ENCODE measurements around the gene GRK5. TPM values are rescaled to one million over a fixed set of nuclear protein-coding genes. Genes with fewer than 3 reads are reported as not detected.

Gene GRK5
- total and polyA plus RNA-seq, 7 donors: 7.9 to 32.4 (median 19.8) TPM

DNA sequence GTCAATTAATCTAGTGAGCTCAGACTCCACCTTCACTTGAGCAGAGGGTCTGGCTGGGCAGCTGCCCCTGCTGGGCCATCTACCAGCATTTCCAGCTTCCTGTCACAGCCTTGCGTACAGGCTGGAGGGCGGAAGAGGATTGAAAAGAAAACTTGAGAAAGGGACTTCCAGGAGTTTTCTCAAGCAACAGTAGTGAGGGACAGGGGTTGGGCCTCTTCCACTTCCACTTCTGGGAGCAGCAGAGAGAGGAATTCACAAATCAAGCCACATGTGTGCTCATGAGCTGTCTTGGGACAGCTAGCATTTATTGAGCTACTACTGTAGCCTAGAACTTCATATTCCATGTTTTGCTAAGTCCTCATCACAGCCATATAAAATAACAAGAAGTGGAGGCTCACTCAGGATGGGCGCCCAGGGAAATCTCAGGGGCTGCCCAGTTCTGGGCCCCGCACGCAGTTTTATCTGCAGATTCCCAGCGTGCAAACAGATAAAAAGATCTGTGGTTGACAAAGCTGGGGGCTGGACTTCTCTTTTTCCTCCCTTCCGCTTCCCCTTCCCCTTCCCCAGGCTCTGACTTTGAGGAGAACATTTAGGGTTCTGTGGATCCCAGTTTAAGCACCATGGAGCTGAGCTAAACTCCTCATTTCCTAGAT lies 199.4 kb downstream of the GRK5 start:
- intact Hi-C loops (cut with DNase I): no loop called here
- no peaks in the 10 kb centered on the region for H3K36me3 ChIP-seq
- H3K27ac ChIP-seq: peak overlapping the region; percentile 7 to 66 (median 48)
- peaks cover 0 to 13% (median 0%) of the 10 kb centered on the region in 4 donors for H3K4me1 ChIP-seq
- 87 to 88% methylated on average over 7 of the region's 7 CpGs for WGBS, 2 donors
- H3K4me3 ChIP-seq: no peak overlapping the region
- no peaks in the 10 kb centered on the region for H3K27me3 ChIP-seq
- DNase-seq: no peak
- TF ChIP-seq, protein P1, sequence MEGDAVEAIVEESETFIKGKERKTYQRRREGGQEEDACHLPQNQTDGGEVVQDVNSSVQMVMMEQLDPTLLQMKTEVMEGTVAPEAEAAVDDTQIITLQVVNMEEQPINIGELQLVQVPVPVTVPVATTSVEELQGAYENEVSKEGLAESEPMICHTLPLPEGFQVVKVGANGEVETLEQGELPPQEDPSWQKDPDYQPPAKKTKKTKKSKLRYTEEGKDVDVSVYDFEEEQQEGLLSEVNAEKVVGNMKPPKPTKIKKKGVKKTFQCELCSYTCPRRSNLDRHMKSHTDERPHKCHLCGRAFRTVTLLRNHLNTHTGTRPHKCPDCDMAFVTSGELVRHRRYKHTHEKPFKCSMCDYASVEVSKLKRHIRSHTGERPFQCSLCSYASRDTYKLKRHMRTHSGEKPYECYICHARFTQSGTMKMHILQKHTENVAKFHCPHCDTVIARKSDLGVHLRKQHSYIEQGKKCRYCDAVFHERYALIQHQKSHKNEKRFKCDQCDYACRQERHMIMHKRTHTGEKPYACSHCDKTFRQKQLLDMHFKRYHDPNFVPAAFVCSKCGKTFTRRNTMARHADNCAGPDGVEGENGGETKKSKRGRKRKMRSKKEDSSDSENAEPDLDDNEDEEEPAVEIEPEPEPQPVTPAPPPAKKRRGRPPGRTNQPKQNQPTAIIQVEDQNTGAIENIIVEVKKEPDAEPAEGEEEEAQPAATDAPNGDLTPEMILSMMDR (IDR thresholded peaks at IDR 0.05): no peak
- TF ChIP-seq POLR2AphosphoS5 (IDR thresholded peaks at IDR 0.05): no peak
- TF ChIP-seq POLR2A (IDR thresholded peaks at IDR 0.05): no peak
- no peak for TF ChIP-seq EP300 (IDR thresholded peaks at IDR 0.05)
- H3K9me3 ChIP-seq: no peaks in the 10 kb centered on the region

DNA sequence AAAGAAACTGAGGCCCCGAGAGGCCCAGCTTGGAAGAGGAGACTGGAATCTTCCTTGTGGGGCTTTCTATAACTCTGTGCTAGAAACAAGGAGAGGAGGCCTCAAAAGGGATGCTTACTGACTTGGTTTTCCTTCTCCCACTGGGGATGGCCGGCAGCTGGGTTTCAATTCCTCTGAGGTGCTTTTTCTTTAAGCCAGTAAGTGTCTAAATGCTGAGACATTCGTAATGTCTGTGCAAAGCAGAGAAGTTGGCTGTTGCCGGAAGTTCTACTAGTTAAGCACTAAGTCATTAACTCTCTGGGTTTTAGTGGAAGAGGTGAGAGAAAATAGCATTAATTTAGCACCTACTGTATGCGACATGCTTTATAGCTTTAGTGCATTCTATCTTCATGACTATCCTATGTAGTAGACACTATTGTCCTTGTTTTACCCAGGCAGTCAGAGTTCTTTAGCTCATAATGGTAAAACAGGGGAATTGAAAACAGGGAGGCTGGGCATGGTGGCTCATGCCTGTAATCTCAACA lies 199.9 kb downstream of the GRK5 start:
- TF ChIP-seq, protein P1 (IDR thresholded peaks at IDR 0.05): no peak
- TF ChIP-seq POLR2A (IDR thresholded peaks at IDR 0.05) (no peak), POLR2AphosphoS5 (IDR thresholded peaks at IDR 0.05) (no peak), EP300 (IDR thresholded peaks at IDR 0.05) (no peak)
- 74 to 82% methylated on average over 5 of the region's 5 CpGs for WGBS, 2 donors
- no peaks in the 10 kb centered on the region for H3K27me3 ChIP-seq
- no peak overlapping the region for H3K4me3 ChIP-seq
- DNase-seq: no peak
- peak overlapping the region; percentile 27 to 66 (median 48) for H3K27ac ChIP-seq
- no peaks in the 10 kb centered on the region for H3K9me3 ChIP-seq
- H3K36me3 ChIP-seq: no peaks in the 10 kb centered on the region
- intact Hi-C loops (cut with DNase I): no loop called here
- H3K4me1 ChIP-seq: peaks cover 0 to 13% (median 5%) of the 10 kb centered on the region in 4 donors

DNA sequence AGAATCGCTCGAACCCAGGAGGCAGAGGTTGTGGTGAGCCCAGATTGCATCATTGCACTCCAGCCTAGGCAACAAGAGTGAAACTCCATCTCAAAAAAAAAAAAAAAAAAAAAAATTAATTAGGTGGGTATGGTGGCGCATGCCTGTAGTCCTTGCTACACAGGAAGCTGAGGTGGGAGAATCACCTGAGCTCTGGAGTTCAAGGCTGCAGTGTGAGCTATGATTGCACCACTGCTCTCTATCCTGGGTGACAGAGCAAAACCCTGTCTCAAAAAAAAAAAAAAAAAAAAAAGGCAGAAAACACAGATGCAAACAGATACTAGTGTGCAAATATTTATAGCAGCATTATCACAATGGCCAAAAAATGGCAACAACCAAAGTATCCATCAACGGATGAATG lies 200.7 kb downstream of the GRK5 start:
- Histone ChIP-seq H3K9me3 (no peaks in the 10 kb centered on the region), H3K27ac (peak overlapping the region in 3 of 4 donors; percentile 17 to 77 (median 74)), H3K4me3 (no peak overlapping the region), H3K4me1 (peaks cover 0 to 20% (median 13%) of the 10 kb centered on the region in 4 donors), H3K36me3 (no peaks in the 10 kb centered on the region), H3K27me3 (no peaks in the 10 kb centered on the region)
- WGBS, 2 donors: 92% methylated on average over 4 of the region's 4 CpGs
- TF ChIP-seq, protein P1 (IDR thresholded peaks at IDR 0.05): no peak
- TF ChIP-seq EP300 (IDR thresholded peaks at IDR 0.05): no peak
- no peak for TF ChIP-seq POLR2AphosphoS5 (IDR thresholded peaks at IDR 0.05)
- no peak for TF ChIP-seq POLR2A (IDR thresholded peaks at IDR 0.05)
- intact Hi-C loops (cut with DNase I): no loop called here
- DNase-seq: no peak

DNA sequence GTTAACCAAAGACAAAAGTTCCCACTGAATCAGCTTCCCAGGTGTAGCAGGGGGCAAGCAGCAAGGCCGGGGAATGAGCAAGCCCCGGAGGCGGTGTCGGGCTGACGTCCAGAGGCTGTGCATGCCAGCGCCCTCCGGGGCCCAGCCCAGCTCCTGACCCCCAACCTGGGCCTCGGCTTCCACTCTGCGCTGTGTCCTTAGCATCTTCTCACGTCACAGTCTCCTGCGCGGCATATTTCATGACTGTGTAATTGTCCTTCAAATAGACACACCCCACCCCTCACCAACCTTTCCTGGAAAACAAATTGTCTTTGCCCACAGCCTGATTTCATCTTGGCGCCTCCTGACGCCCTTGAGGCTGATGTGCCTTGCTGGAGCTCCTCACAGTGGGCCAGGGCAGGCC lies 201.6 kb downstream of the GRK5 start:
- Histone ChIP-seq H3K36me3 (no peaks in the 10 kb centered on the region), H3K27me3 (no peaks in the 10 kb centered on the region), H3K27ac (peak overlapping the region; percentile 49 to 77 (median 66)), H3K9me3 (no peaks in the 10 kb centered on the region), H3K4me3 (no peak overlapping the region), H3K4me1 (peaks cover 0 to 29% (median 22%) of the 10 kb centered on the region in 4 donors)
- TF ChIP-seq, protein P1 (IDR thresholded peaks at IDR 0.05): no peak
- TF ChIP-seq POLR2A (IDR thresholded peaks at IDR 0.05): no peak
- TF ChIP-seq POLR2AphosphoS5 (IDR thresholded peaks at IDR 0.05): no peak
- no peak for TF ChIP-seq EP300 (IDR thresholded peaks at IDR 0.05)
- 78 to 88% methylated on average over 14 of the region's 14 CpGs for WGBS, 2 donors
- intact Hi-C loops (cut with DNase I): no loop called here
- DNase-seq: no peak

Measured in sigmoid colon (tissue), 7 donors.